Measurements from ENCODE around the gene ADAMTS7.
"Not testable (repeated sequence)": the region's sequence is repeated elsewhere in the genome, so short reads cannot be mapped to it uniquely, and the experiment has no call there.

Gene ADAMTS7

DNA sequence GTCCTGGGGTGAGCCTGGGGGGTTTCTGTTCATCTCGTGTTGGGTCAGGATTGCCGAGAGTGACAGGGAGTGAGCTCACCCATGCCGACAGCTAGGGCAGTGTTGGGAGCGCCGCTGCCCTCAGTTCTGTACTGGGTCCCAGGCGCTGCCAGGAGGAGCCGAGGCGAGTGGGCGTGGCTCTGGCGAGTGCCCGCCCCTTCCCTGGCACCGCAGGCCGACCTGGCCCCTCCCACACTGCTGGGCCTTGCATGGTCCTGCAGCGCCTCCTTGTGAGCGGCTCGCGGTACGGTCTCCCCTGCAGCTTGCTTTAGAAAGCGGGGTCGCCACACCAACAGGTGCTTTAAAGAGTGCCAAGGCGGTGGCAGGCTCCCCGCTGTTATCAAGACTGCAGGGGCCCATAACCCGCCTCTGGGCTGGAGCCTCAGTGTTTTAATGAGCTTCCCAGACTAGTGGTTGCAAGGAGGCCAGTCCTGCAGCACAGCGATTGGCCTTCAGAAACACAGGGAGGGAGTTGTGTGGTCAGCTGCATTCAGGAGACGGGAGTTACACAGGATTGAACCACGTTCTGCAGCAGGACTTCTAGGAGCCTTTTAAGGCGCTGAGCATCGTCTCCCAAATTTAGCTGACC, 60.2 kb downstream of the ADAMTS7 start:
- peak; percentile 84 to 92 for DNase-seq (ENCODE audit: low read depth in 2 of 2)
- not testable (repeated sequence) for H3K4me3 ChIP-seq (replicated peaks in 1 of 2; ENCODE audit: low read depth in 2 of 2, low read length in 2 of 2)
- TF ChIP-seq, protein P1, sequence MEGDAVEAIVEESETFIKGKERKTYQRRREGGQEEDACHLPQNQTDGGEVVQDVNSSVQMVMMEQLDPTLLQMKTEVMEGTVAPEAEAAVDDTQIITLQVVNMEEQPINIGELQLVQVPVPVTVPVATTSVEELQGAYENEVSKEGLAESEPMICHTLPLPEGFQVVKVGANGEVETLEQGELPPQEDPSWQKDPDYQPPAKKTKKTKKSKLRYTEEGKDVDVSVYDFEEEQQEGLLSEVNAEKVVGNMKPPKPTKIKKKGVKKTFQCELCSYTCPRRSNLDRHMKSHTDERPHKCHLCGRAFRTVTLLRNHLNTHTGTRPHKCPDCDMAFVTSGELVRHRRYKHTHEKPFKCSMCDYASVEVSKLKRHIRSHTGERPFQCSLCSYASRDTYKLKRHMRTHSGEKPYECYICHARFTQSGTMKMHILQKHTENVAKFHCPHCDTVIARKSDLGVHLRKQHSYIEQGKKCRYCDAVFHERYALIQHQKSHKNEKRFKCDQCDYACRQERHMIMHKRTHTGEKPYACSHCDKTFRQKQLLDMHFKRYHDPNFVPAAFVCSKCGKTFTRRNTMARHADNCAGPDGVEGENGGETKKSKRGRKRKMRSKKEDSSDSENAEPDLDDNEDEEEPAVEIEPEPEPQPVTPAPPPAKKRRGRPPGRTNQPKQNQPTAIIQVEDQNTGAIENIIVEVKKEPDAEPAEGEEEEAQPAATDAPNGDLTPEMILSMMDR (IDR thresholded peaks at IDR 0.05; ENCODE audit: low read depth, low read length): peak; percentile 82

DNA sequence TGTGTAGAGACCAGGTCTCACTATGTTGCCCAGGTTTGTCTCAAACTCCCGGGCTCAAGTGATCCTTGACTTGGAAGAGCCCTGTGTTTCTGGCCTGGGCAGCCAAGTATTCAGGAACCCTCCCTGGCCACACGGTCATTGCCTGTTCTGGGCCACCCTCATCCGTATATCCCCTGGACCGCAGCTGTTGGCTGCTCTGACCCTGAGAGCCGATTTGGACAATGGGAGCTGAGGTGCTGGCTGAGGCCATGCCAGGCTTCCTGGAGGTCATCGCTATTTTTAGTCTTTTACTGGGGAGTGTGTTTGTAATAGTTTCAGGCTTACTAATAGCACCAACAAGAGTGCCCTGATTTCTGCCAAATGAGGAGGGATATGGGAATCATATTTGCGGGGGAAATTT, 60.7 kb downstream of the ADAMTS7 start:
- TF ChIP-seq, protein P1 (IDR thresholded peaks at IDR 0.05; ENCODE audit: low read depth, low read length): no peak
- DNase-seq (ENCODE audit: low read depth in 2 of 2): peak in 1 of 2 donors; percentile 27
- H3K4me3 ChIP-seq (replicated peaks in 1 of 2; ENCODE audit: low read depth in 2 of 2, low read length in 2 of 2): no peak overlapping the region

DNA sequence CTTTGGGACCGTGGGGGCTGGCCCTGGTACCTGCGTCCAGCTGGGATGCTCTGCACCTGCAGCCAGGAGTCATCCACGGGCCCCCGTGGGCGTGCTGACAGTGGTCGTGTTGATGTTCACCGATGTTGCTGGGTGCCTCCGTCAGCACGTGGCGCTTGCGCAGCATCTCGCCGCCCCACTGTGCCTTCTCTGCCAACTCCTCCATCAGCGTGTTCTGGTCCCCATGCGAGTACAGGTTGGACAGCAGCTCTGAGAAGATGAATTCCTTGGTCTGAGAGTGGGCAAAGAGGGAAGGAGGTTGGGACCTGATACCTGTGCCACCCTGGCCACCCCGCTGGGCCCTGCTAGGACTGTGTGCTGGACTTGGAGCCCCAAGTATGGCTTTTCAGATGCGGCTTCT, 61.4 kb downstream of the ADAMTS7 start:
- TF ChIP-seq, protein P1 (IDR thresholded peaks at IDR 0.05; ENCODE audit: low read depth, low read length): no peak
- H3K4me3 ChIP-seq (replicated peaks in 1 of 2; ENCODE audit: low read depth in 2 of 2, low read length in 2 of 2): no peak overlapping the region
- DNase-seq (ENCODE audit: low read depth in 2 of 2): no peak

DNA sequence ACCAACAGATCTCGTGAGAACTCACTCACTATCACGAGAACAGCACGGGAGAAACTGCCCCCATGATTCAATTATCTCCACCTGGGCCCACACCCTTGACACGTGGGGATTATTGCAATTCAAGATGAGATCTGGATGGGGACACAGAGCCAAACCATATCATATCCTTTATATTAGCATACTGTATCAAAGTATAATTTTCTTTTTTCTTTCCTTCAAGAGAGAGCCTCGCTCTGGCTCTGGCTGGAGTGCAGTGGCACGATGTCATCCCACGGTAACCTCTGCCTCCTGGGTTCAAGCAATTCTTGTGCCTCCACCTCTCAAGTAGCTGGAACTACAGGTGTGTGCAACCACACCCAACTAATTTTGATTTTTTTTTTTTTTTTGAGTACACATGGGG, 63.4 kb downstream of the ADAMTS7 start:
- not testable (repeated sequence) for H3K4me3 ChIP-seq (replicated peaks in 1 of 2; ENCODE audit: low read depth in 2 of 2, low read length in 2 of 2); DNase-seq (ENCODE audit: low read depth in 2 of 2)

DNA sequence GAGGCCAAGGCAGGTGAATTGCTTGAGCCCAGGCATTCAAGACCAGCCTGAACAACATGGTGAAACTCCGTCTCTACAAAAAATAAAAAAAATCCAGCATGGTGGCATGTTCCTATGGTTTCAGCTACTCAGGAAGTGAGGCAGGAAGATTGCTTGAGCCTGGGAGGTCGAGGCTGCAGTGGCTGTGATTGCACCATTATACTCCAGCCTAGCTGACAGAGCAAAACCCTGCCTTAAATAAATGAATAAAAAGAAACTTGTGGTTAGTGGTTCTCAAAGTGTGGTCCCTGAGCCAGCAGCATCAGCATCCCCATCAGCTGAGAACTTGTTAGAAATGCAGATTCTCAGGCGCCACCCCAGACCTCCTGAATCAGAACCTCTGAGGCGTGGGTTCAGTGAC, 69.6 kb downstream of the ADAMTS7 start:
- peak in 1 of 2 donors; percentile 10 for DNase-seq (ENCODE audit: low read depth in 2 of 2)
- not testable (repeated sequence) for H3K4me3 ChIP-seq (replicated peaks in 1 of 2; ENCODE audit: low read depth in 2 of 2, low read length in 2 of 2)

DNA sequence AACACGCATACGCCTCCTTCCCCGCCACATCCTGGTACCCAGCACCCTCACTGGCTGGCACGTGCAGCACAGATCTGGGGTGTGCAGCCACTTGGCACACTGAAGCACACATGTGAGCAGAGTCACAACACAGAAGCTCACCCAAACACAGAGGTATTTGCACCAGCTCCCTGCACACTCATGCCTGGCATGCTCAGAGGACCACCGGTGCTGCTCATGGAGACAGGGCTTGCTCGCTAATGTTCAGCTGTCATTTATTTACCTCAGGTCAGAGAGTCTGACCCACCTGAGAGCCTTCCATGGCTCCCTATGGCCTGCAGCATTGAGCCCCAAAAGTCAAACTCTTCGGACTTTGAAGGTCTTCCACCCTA, 70.4 kb downstream of the ADAMTS7 start:
- H3K4me3 ChIP-seq (replicated peaks in 1 of 2; ENCODE audit: low read depth in 2 of 2, low read length in 2 of 2): no peak overlapping the region
- TF ChIP-seq, protein P1 (IDR thresholded peaks at IDR 0.05; ENCODE audit: low read depth, low read length): no peak
- DNase-seq (ENCODE audit: low read depth in 2 of 2): no peak

DNA sequence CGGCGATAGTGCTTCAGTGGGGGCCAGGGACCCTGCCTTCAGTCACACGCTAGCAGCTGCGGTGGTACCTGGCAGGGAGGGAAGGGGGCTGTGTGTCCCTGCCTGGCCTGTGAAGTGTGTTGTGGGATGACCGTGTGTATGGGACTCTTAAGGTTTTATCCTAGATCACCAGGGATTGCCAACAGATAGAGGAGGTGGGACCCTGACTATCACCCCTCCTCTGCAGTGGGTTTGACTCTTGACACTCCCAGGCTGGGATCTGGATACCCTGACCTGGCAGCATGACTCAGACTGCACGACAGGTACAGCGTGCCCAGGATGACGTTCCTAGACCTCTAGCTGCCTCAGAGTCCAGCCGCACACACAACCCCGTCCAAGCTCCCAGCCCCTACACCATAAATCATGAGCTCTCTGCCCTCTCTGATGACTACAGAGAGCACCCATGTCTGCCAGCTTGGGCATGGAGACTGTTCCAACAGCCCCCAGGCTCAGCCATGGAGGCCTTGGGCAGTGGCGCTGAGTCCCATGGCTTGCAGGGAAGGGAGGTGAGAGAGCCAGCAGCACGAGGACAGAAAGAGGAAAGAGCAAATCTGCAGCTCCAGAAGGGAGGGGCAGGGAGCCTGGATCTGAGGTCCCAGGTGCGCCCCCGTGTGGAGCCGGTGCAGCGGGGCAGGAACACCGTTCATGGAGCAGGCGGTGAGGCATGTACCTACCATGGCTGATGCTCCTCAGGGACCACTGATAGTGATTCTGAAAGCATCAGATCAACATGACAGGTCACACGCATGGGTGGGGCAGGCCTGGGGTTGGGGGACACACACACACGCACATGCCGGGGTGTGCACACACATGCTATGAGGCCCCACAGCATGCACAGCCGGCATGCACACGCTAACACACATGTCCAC, 71.0 kb downstream of the ADAMTS7 start:
- DNase-seq (ENCODE audit: low read depth in 2 of 2): peak; percentile 42 to 47
- no peak overlapping the region for H3K4me3 ChIP-seq (replicated peaks in 1 of 2; ENCODE audit: low read depth in 2 of 2, low read length in 2 of 2)
- TF ChIP-seq, protein P1 (IDR thresholded peaks at IDR 0.05; ENCODE audit: low read depth, low read length): peak; percentile 54
